Measurements from ENCODE around the gene HOXA4. TPM values are rescaled to one million over a fixed set of nuclear protein-coding genes. Genes with fewer than 3 reads are reported as not detected.

Gene HOXA4
- total and polyA plus RNA-seq, 2 of the 8 experiments (the other 6 are each of a cell fraction or from before 2014, with no cell fraction given): not detected

GRCh38 chr7:27123007-27123476 is 7.5 kb downstream of the HOXA4 start:
- 14% methylated on average over 14 of the region's 14 CpGs; no CpG with 5 or more reads in 1 of the 2 experiments for WGBS, 2 experiments (ENCODE audit: extremely low coverage in 1 of 2, insufficient coverage in 1 of 2, insufficient read length in 1 of 2, insufficient replicate concordance in 2 of 2, low coverage in 1 of 2, low lambda C conversion rate in 2 of 2, missing lambda C conversion rate in 1 of 2)
- peaks cover 26 to 27% of the 10 kb centered on the region in 2 experiments for H4K20me1 ChIP-seq (replicated peaks in 1 of 2; ENCODE audit: control insufficient read depth in 1 of 2, insufficient read depth in 2 of 2, low read length in 2 of 2)

More at GRCh38 chr7:27123007-27123476, 7.5 kb downstream of the HOXA4 start:
- FAIRE-seq (no peak), DNase-seq (ENCODE audit: low read depth in 1 of 2, low spot score in 2 of 2) (peak in 1 of 2 experiments; percentile 60)
- Histone ChIP-seq H3K4ac (replicated peaks; ENCODE audit: insufficient read length, low read depth, low read length) (no peak overlapping the region), H2AK5ac (ENCODE audit: low read depth, low read length) (0 out of 2 replicates have a peak overlapping the region, but pooled peaks have one; percentile 25), H4K5ac (ENCODE audit: insufficient read length, low read depth, low read length) (no peak overlapping the region), H2AFZ (ENCODE audit: low read length) (no peak overlapping the region), H2BK15ac (ENCODE audit: low read length) (no peak overlapping the region; the same call in 1 of the 2 replicates), H2BK12ac (ENCODE audit: low read depth, low read length) (0 out of 2 replicates have a peak overlapping the region, but pooled peaks have one; percentile 21), H3K27me3 (replicated peaks in 1 of 4; ENCODE audit: control insufficient read depth in 3 of 4, extremely low read depth in 1 of 4, insufficient read depth in 3 of 4, low read length in 3 of 4) (peaks cover 100% of the 10 kb centered on the region in 4 experiments), H3K14ac (ENCODE audit: insufficient read length) (no peak overlapping the region), H3K27ac (ENCODE audit: low read depth, low read length) (no peak overlapping the region), H2BK20ac (ENCODE audit: low read length) (no peak overlapping the region), H3K9me3 (ENCODE audit: insufficient read depth in 2 of 2, low read depth in 1 of 2, low read length in 1 of 2) (no peaks in the 10 kb centered on the region), H3K23ac (ENCODE audit: insufficient read length) (no peak overlapping the region), H3K36me3 (ENCODE audit: control insufficient read depth in 2 of 4, insufficient read depth in 4 of 4, low read length in 3 of 4) (no peaks in the 10 kb centered on the region), H3K79me2 (ENCODE audit: control insufficient read depth in 1 of 2, insufficient read depth in 2 of 2, low read length in 2 of 2) (no peaks in the 10 kb centered on the region), H3K23me2 (ENCODE audit: low read depth, low read length) (no peaks in the 10 kb centered on the region; the same call in 1 of the 2 replicates), H3K79me1 (ENCODE audit: low read depth, low read length) (no peaks in the 10 kb centered on the region), H3K4me2 (ENCODE audit: insufficient read depth in 1 of 2, low read depth in 2 of 2, low read length in 2 of 2) (no peak overlapping the region; a peak in 1 of 4 replicates), H3K18ac (ENCODE audit: extremely low read depth, low read length) (no peak overlapping the region), H2BK120ac (replicated peaks; ENCODE audit: low read depth, low read length) (no peak overlapping the region), H2BK5ac (ENCODE audit: low read depth, low read length) (no peak overlapping the region), H4K8ac (ENCODE audit: extremely low read depth, insufficient read depth, low read length) (no peak overlapping the region), H4K91ac (replicated peaks; ENCODE audit: insufficient read length, low read length) (no peak overlapping the region), H3K4me1 (replicated peaks in 1 of 4; ENCODE audit: control insufficient read depth in 3 of 4, insufficient read depth in 4 of 4, low read length in 3 of 4) (0 out of 7 replicates have a peak, but pooled peaks cover 0 to 2% (median 0%) of the 10 kb centered on the region in 4 experiments), H3K4me3 (ENCODE audit: extremely low read depth in 1 of 4, insufficient read depth in 2 of 4, low read depth in 3 of 4, low read length in 4 of 4) (no peak overlapping the region), H3K9ac (replicated peaks in 1 of 4; ENCODE audit: extremely low read depth in 1 of 4, low read depth in 3 of 4, low read length in 3 of 4) (no peak overlapping the region), H3K56ac (replicated peaks; ENCODE audit: insufficient read length, low read depth, low read length) (no peak overlapping the region)
- CTCF ChIA-PET (ENCODE audit: partially characterized antibody): interaction anchor here (0.9 to 1.4 kb wide), 3 partner anchors 20 to 29 kb away, joined by 3 to 4 read pairs (median 3); partner anchors contain the start of gene HOXA5
- TF ChIP-seq FOSL1 (IDR thresholded peaks at IDR 0.05; ENCODE audit: insufficient read depth, low read depth, low read length): no peak
- TF ChIP-seq EZH2 (IDR thresholded peaks at IDR 0.05; ENCODE audit: low read depth, low read length, severe bottlenecking): peak; percentile 65
- TF ChIP-seq, protein P1, sequence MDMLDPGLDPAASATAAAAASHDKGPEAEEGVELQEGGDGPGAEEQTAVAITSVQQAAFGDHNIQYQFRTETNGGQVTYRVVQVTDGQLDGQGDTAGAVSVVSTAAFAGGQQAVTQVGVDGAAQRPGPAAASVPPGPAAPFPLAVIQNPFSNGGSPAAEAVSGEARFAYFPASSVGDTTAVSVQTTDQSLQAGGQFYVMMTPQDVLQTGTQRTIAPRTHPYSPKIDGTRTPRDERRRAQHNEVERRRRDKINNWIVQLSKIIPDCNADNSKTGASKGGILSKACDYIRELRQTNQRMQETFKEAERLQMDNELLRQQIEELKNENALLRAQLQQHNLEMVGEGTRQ (IDR thresholded peaks at IDR 0.05; ENCODE audit: low read length): no peak
- TF ChIP-seq SUZ12 (IDR thresholded peaks at IDR 0.05; ENCODE audit: low read length): peak; percentile 61; the same call in 1 of the 2 replicates
- TF ChIP-seq CEBPB (IDR thresholded peaks at IDR 0.05; ENCODE audit: low read depth, low read length): peak; percentile 85
- 0 out of 2 replicates have a peak, but pooled peaks have one; percentile 2 for TF ChIP-seq CBX8 (IDR thresholded peaks at IDR 0.05; ENCODE audit: borderline replicate concordance, low read depth, low read length)
- no peak for TF ChIP-seq JUND (IDR thresholded peaks at IDR 0.05; ENCODE audit: low read length)
- POLR2A ChIA-PET (ENCODE audit: partially characterized antibody): no interaction called here
